D721Med (cell line): ENCODE measurements around the gene MESD.

ENCODE experiments used
- DNase-seq: peaks from one replicate; pipeline ENCODE4 v3.0.0; 2011; ENCODE audit warnings: low spot score; ENCODE audit not compliant: insufficient read length
- FAIRE-seq: peaks from 2 replicates; lab custom pipeline; 2011; peaks lifted over from hg19 to GRCh38; lab: Jason Lieb, UNC
- TF ChIP-seq, protein P1 (sequence below): IDR thresholded peaks from 2 replicates; pipeline ENCODE4 v1.5.1; 2012; ENCODE audit warnings: mild to moderate bottlenecking, control low read depth; ENCODE audit not compliant: insufficient read depth; ENCODE audit errors: missing control alignments

MESD gene

DNA sequence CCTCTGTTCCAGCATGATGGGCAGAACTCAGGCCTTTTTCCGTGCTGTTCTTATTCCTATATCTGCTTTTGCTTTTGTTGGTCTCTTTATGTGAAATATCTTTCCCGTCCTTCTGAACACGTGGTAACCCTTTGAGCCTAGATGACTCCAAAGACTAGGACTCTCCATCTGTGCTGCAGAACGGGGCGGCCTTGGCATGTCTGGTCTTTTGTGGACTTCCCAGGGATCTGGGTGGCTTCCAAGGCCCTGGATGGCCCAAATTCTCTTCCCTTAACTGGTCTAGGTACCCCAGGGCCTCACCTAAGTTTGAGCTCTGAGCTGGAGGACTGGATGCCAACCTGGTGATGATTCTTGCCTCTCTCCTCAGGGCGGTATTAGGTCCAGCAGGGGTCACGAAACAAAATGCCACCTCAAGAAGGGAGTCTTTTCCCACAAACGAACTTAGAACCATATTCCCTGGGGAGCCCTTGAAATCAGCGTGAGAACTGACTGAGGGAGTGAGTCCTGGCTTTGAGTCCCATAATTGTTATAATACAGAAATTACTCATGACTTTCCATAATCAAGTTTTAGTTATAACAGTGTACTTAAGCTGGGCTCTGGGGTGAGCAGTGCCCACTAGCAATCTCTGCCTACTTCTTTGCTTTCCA lies 25.0 kb upstream of the MESD start:
- DNase-seq (no peak), FAIRE-seq (no peak)
- TF ChIP-seq, protein P1, sequence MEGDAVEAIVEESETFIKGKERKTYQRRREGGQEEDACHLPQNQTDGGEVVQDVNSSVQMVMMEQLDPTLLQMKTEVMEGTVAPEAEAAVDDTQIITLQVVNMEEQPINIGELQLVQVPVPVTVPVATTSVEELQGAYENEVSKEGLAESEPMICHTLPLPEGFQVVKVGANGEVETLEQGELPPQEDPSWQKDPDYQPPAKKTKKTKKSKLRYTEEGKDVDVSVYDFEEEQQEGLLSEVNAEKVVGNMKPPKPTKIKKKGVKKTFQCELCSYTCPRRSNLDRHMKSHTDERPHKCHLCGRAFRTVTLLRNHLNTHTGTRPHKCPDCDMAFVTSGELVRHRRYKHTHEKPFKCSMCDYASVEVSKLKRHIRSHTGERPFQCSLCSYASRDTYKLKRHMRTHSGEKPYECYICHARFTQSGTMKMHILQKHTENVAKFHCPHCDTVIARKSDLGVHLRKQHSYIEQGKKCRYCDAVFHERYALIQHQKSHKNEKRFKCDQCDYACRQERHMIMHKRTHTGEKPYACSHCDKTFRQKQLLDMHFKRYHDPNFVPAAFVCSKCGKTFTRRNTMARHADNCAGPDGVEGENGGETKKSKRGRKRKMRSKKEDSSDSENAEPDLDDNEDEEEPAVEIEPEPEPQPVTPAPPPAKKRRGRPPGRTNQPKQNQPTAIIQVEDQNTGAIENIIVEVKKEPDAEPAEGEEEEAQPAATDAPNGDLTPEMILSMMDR: no peak

DNA sequence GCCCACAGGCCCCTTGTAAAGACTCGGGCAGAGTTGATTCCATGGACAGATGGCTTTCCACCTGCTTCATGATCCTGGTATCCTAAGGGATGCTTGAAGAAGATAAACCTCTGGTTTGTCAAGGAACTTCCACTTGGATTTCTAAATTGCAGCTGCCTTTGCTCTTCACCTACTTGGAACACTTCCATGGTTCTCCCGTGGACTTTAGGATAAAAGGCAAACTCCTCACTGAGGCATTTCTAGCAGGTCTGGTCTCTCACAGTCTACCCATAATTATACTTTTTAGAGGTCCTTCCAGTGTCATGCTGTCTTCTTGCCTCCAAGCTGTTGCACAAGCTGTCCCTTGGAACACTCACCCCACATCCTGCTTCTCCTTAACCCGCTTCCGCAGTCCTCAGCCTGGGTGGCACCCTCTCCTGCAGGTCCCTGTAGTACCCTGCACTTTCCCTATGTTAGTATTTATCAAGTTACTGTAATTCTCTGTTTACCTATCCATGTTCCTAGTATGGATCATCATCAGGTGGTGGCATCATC lies 23.8 kb upstream of the MESD start:
- FAIRE-seq (no peak), DNase-seq (no peak)
- TF ChIP-seq, protein P1: no peak

DNA sequence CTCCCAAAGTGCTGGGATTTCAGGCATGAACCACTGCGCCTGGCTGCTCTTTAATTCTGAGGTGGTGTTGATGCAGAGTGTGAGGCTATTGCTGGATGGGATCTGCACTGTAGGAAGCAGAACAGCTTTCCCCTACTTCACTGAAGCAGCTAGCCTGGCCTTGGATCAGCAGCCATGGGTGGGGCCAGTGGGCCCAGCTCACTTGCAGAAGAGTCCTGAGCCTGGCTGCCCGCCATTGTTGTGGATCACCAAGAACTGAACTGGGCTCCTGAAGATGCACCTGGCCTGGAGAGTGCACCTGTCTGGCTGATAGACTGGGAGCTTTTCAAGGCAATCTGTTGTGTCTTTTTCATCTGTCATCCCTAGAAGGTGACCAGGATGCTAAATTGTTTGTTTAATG lies 23.0 kb upstream of the MESD start:
- DNase-seq (no peak), FAIRE-seq (no peak)
- TF ChIP-seq, protein P1: no peak

DNA sequence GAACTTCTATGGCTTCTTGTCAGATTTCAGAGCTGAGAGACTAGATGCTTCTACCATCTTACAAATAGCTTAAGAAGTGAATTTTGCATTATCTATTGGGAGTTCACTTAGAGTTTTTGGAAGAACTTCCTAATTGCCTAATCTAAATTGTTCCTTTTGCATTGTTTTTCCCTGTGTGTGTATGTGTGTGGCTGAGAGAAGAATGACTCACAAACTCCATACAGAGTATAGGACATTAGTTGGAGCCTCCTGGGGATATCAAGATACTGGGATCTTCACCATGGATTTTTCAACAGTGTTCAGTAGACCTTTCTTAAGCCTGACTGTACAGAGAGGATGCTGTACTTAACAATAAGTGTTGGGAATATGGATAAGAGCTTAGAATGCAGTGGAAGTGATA lies 22.0 kb upstream of the MESD start:
- FAIRE-seq (no peak), DNase-seq (no peak)
- TF ChIP-seq, protein P1: no peak

DNA sequence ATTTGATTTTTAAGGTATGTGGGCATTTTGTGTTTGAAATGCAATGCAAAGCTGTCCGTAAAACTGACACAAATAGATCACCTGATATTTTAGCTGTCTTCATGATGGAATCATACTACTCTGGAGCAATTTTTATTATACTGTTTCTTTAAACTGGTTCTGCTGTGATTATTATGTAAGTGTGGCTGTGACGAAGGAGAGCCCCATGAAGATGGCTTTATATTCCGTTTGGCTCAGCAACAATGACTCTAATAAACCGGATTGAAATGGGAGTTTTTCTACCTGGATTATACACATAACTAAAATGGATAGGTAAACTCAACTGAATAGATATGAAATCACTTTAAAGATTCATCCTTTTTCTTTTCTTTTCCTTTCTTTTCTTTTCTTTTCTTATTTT lies 20.5 kb upstream of the MESD start:
- FAIRE-seq: no peak
- TF ChIP-seq, protein P1: no peak
- no peak for DNase-seq

DNA sequence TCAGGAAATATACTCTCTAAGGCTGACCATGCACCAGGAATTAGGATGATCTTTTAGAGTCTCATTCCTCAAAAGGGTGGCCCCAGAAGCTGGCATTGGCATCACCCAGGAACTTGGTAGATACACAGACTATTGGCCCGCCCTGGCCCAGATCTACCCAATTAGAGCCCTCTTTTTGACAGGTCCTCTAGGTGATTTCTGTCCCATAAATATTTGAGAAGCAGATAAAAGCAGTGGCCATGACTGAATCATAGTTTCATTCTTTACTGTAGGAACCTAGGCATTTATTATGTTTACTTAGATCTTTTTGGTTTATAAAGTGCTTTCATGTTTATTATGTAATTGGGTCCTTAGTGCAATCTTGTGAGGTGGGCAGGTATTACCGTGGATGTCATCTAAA lies 18.7 kb upstream of the MESD start:
- TF ChIP-seq, protein P1: no peak
- DNase-seq (no peak), FAIRE-seq (no peak)

DNA sequence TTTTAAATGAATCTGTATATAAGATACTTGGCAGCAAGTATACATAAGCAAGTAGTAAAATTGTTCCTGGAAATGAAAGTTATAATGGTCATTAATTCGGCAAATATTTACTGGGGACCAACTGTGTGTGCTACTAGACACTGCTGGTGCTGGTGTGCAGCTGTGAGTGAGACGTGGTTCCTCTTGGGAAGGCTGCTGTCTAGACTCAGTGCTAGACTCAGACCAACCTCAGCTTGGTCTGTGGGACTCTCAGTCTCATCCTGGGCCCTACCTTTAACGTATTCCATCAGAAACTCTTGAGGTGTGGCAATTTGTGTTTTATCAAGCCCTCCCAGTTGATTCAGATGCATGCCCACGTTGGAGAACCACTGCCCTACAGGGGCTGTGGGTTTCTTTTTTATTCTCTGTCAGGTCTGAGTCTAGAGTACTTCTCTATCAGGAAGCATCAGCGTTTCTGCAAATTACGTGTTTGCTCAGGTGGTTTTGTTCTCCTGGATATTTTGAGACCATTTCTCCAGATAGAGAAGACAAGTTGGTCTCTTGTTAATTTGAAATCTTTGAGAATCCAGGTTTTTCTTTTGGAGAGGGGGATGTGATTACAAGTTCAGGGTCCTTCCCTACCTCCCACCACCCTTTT lies 17.9 kb upstream of the MESD start:
- FAIRE-seq (no peak), DNase-seq (no peak)
- TF ChIP-seq, protein P1: no peak
